Activated CD4-positive, CD25-positive, alpha-beta regulatory T cell treated with anti-CD3 and anti-CD28 coated beads, Interleukin-2, amount 50 U/mL, for 24 hours (primary cell): ENCODE data around the gene CDCP1.
"Not testable (repeated sequence)": the region's sequence is repeated elsewhere in the genome, so short reads cannot be mapped to it uniquely, and the experiment has no call there.

Source experiments
- ATAC-seq, 2 donors: fragments of 150-1000 bp; cut with Tn5 transposase; one replicate each; pipeline ENCODE4 v1.10.0; 2021; ENCODE audit warnings: mild to moderate bottlenecking in 1 of 2, moderate library complexity in 1 of 2

CDCP1 gene

GRCh38 chr3:45081506-45082141, 64.6 kb downstream of the CDCP1 start:
- no peak for ATAC-seq

GRCh38 chr3:45080824-45081223, 65.4 kb downstream of the CDCP1 start:
- ATAC-seq, result no peak

- ATAC-seq, result no peak
These were observed 66.5 kb downstream of the CDCP1 start for GRCh38 chr3:45079715-45080114.

- ATAC-seq, result no peak
These were observed 67.2 kb downstream of the CDCP1 start for GRCh38 chr3:45078910-45079522.

GRCh38 chr3:45078256-45078655, 67.9 kb downstream of the CDCP1 start:
- ATAC-seq, result not testable (repeated sequence)

- no peak for ATAC-seq
These were observed 70.2 kb downstream of the CDCP1 start for GRCh38 chr3:45075821-45076625.

GRCh38 chr3:45071075-45071474, 75.1 kb downstream of the CDCP1 start:
- ATAC-seq, result no peak

GRCh38 chr3:45067941-45068340, 78.2 kb downstream of the CDCP1 start:
- ATAC-seq, result no peak

GRCh38 chr3:45067486-45067885, 78.7 kb downstream of the CDCP1 start:
- no peak for ATAC-seq

GRCh38 chr3:45066109-45066801, 79.9 kb downstream of the CDCP1 start:
- no peak for ATAC-seq

- no peak for ATAC-seq
These were observed 80.8 kb downstream of the CDCP1 start for GRCh38 chr3:45065373-45065720.

- peak; percentile 82 to 85 for ATAC-seq
These were observed 81.4 kb downstream of the CDCP1 start for GRCh38 chr3:45064512-45065372.

GRCh38 chr3:45062697-45063070, 83.5 kb downstream of the CDCP1 start:
- ATAC-seq, result no peak

- ATAC-seq, result no peak
These were observed 85.8 kb downstream of the CDCP1 start for GRCh38 chr3:45060165-45060892.

GRCh38 chr3:45059132-45059531, 87.0 kb downstream of the CDCP1 start:
- ATAC-seq, result no peak

GRCh38 chr3:45057557-45057956, 88.6 kb downstream of the CDCP1 start:
- ATAC-seq, result no peak

GRCh38 chr3:45056608-45057301, 89.4 kb downstream of the CDCP1 start:
- no peak for ATAC-seq

- ATAC-seq, result no peak
These were observed 90.6 kb downstream of the CDCP1 start for GRCh38 chr3:45055411-45056143.

- ATAC-seq, result no peak
These were observed 91.2 kb downstream of the CDCP1 start for GRCh38 chr3:45055032-45055410.

- no peak for ATAC-seq
These were observed 91.9 kb downstream of the CDCP1 start for GRCh38 chr3:45054196-45054857.
